PFSK-1 (cell line): ENCODE measurements around the gene CEACAM7.

Experiments used
- FOXP2 ChIP-seq: optimal IDR thresholded peaks from 2 replicates; pipeline ENCODE3; 2011; ENCODE audit warnings: borderline replicate concordance, control low read depth, inconsistent platforms; ENCODE audit not compliant: insufficient read depth; ENCODE audit errors: extremely low read length, extremely low read depth
- POLR2AphosphoS5 ChIP-seq: IDR thresholded peaks from 2 replicates; pipeline ENCODE4 v1.6.1; 2012; ENCODE audit warnings: low read depth, mild to moderate bottlenecking, control low read depth, low read length, moderate library complexity
- SIN3A ChIP-seq: IDR thresholded peaks from 2 replicates; pipeline ENCODE4 v1.6.1; 2012; ENCODE audit warnings: mild to moderate bottlenecking, low read length, moderate library complexity, borderline replicate concordance; ENCODE audit not compliant: insufficient read depth
- TAF1 ChIP-seq: IDR thresholded peaks from 2 replicates; pipeline ENCODE4 v1.6.1; 2012; ENCODE audit warnings: low read length, control low read depth, borderline replicate concordance; ENCODE audit not compliant: insufficient read depth
- TF ChIP-seq, protein P1 (sequence below), 2 experiments: IDR thresholded peaks; 2 replicates each; pipeline versions ENCODE4 v1.6.1 to v1.8.0; 2011 to 2012; ENCODE audit warnings: low read depth in 2 of 2, low read length in 2 of 2, control low read depth in 1 of 2, inconsistent platforms in 1 of 2, mild to moderate bottlenecking in 1 of 2, moderate library complexity in 1 of 2; ENCODE audit not compliant: insufficient read depth in 1 of 2

Gene CEACAM7

DNA sequence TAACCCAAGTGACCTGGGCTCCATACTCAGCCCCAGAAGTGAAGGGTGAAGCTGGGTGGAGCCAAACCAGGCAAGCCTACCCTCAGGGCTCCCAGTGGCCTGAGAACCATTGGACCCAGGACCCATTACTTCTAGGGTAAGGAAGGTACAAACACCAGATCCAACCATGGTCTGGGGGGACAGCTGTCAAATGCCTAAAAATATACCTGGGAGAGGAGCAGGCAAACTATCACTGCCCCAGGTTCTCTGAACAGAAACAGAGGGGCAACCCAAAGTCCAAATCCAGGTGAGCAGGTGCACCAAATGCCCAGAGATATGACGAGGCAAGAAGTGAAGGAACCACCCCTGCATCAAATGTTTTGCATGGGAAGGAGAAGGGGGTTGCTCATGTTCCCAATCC lies 6.1 kb upstream of the CEACAM7 start:
- TF ChIP-seq SIN3A = no peak
- TF ChIP-seq, protein P1, sequence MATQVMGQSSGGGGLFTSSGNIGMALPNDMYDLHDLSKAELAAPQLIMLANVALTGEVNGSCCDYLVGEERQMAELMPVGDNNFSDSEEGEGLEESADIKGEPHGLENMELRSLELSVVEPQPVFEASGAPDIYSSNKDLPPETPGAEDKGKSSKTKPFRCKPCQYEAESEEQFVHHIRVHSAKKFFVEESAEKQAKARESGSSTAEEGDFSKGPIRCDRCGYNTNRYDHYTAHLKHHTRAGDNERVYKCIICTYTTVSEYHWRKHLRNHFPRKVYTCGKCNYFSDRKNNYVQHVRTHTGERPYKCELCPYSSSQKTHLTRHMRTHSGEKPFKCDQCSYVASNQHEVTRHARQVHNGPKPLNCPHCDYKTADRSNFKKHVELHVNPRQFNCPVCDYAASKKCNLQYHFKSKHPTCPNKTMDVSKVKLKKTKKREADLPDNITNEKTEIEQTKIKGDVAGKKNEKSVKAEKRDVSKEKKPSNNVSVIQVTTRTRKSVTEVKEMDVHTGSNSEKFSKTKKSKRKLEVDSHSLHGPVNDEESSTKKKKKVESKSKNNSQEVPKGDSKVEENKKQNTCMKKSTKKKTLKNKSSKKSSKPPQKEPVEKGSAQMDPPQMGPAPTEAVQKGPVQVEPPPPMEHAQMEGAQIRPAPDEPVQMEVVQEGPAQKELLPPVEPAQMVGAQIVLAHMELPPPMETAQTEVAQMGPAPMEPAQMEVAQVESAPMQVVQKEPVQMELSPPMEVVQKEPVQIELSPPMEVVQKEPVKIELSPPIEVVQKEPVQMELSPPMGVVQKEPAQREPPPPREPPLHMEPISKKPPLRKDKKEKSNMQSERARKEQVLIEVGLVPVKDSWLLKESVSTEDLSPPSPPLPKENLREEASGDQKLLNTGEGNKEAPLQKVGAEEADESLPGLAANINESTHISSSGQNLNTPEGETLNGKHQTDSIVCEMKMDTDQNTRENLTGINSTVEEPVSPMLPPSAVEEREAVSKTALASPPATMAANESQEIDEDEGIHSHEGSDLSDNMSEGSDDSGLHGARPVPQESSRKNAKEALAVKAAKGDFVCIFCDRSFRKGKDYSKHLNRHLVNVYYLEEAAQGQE (IDR thresholded peaks at IDR 0.05; ENCODE audit: insufficient read depth in 1 of 2, low read depth in 2 of 2, low read length in 2 of 2) = no peak
- TF ChIP-seq POLR2AphosphoS5 = no peak
- no peak for TF ChIP-seq TAF1
- TF ChIP-seq FOXP2 = no peak

DNA sequence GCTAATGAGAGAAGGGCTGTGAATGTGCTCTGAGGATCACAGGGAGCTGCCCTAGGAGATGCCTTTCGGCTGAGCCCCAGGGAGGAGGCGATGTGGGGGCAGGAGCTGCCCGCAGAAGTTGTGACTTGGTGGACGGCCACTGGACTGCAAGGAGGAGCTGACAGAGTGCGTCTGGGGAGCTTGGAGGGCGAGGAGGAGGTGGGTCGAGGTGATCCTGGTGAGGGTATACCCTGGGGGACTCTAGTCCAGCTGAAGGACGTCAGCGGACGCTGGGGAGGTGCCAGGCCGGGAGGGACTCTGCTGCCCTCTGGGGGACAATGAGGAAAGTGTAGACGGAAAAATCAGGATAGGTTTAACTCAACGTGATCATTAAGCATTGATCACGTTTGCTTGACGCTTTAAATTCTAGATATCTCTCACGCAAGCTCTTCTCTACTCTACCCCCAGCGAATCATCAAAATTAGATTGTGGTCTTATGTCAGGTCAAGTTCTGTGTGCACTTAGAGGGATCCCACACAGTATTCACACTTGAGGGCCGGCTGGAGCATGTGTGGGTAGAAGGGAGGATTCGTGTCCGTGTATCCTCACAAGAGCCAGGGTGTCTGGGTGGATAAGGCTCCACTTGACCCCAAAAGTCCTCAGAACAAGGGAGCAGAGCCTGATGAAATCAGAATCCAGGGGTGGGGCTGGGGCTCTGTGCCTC lies 3.3 kb upstream of the CEACAM7 start:
- no peak for TF ChIP-seq TAF1
- TF ChIP-seq, protein P1 (IDR thresholded peaks at IDR 0.05; ENCODE audit: insufficient read depth in 1 of 2, low read depth in 2 of 2, low read length in 2 of 2) = no peak
- TF ChIP-seq SIN3A = no peak
- no peak for TF ChIP-seq FOXP2
- no peak for TF ChIP-seq POLR2AphosphoS5

DNA sequence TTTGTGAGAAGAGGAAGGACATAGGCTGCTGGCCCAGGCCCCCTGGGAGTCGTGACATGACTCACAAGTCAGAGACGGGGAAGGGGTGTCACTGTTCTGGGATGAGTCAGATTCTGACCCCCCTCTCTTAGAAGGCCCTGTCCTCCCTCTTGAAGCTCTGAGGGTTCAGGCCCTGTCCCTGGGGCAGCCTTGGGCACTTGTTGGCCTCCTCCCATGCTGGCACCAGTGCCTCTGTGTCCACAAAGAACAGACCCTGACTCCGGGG lies 2.7 kb upstream of the CEACAM7 start:
- TF ChIP-seq, protein P1 (IDR thresholded peaks at IDR 0.05; ENCODE audit: insufficient read depth in 1 of 2, low read depth in 2 of 2, low read length in 2 of 2) = no peak
- TF ChIP-seq TAF1 (no peak), POLR2AphosphoS5 (no peak)

DNA sequence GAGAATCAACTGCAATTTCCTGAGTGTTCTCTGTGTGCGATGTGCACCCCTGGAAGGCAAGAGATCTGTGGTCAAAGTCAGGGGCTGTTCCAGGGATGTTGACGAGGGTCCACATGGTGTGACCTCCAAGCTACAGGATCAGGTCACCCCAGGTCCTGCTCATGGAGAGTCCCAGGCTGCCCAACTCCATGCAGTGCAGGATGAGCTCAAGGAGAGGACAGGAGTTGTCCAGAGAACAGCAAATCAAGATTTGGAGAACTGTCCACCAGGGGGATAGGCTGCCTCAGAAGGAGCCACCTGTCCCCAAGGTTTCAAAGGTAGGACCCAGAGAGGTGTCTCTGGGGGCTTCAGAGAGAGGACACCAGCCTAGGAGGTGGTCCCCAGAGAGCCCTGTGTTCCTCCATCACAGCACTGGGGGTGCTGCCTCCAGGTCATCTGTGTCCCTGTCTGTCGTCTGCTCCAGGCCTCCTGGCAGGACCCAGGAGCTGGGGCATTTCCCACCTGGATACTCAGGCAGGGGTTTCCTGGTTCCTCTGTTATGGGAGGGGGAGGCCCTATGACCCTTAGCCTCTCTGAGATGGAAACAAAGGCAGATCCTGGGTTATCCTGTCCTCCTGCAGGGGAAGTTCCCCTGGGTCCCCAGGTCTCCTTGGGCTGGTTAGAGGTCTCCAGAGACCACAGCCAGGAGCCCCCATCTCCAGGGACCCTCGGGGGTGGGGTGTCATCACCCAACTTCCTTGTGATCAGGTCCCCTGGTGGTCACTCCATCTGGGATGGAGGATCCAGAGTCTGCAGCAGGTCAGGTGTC lies 2.1 kb upstream of the CEACAM7 start:
- TF ChIP-seq POLR2AphosphoS5 = no peak
- TF ChIP-seq FOXP2 = no peak
- no peak for TF ChIP-seq TAF1
- no peak for TF ChIP-seq SIN3A
- TF ChIP-seq, protein P1 (IDR thresholded peaks at IDR 0.05; ENCODE audit: insufficient read depth in 1 of 2, low read depth in 2 of 2, low read length in 2 of 2) = no peak

DNA sequence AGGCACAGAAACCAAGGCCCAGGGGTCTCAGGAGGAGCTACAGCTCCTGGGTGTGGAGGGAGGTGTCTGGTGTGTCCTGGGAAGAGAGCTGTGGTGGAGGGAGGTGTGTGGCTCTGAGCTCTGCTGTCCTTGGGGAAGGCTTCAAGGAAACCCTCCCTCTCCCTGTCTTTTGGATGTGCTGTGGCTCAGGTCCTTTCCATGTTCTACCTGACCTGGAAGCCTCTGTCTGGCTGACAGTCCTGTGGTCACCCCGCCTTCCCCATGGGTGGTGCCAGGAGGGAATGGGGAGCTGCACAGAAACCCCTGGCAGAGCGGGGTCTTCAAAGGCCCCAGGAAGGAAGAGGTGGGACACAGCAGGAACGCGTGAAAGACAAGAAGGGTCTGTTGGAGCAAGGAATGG lies 617 bp upstream of the CEACAM7 start:
- no peak for TF ChIP-seq FOXP2
- TF ChIP-seq, protein P1 (IDR thresholded peaks at IDR 0.05; ENCODE audit: insufficient read depth in 1 of 2, low read depth in 2 of 2, low read length in 2 of 2) = no peak
- no peak for TF ChIP-seq SIN3A
- no peak for TF ChIP-seq POLR2AphosphoS5
- no peak for TF ChIP-seq TAF1
